ENCODE measurements around the gene EMILIN1.

The EMILIN1 gene

GRCh38 chr2:27078267-27079194 lies at the start of gene EMILIN1:
EMILIN1 (plus strand) TSS chr2:27078615; CDS start chr2:27079066, 451 bp downstream.
- DNase-seq: no peak

DNA sequence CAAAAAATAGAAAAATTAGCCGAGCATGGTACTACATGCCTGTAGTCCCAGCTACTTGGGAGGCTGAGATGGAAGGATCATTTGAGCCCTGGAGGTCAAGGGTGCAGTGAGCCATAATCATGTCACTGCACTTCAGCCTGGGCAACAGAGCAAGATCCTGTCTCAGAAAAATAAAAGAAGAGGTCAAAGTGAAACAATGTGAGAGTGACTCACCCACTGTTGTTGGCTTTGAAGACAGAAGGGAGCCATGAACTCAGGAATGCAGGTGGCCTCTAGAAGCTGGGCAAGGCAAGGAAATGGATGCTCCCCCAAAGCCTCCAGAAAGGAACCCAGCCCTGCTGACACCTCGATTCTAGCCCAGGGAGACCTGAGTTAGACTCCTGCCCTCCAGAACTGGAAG lies 49.4 kb upstream of the EMILIN1 start:
- DNase-seq: no peak

DNA sequence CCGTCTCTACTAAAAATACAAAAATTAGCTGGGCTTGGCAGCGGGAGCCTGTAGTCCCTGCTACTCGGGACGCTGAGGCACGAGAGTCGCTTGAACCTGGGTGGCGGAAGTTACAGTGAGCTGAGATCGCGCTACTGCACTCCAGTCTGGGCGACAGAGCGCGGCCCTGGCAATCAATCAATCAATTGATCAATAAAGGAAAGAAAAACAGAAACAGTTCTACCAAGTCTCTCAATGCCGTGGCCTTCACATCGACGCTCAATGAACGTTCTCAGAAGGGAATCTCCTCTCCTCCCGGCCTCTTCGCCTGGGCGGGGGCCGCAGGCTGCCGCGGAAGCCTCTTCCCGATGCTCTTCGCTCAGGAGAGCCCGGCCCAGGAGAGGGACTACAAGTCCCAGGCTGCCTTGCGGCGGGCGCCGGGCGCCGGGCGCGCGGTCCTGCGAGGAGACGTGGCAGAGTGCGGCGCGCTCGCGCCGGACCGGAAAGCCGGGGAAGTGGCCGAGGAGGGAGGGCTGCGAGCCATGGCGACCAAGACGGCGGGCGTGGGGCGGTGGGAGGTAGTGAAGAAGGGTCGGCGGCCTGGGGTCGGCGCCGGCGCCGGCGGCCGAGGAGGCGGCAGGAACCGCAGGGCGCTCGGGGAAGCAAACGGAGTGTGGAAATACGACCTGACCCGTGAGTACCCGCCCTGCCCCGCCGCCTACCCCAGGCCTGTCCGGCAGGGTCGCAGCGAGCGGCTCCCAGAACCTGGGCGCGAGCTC lies 45.7 kb upstream of the EMILIN1 start, which contains the start of gene TMEM214:
TSS of gene TMEM214 (plus strand) at position 471 of the 758 bp plus-strand sequence. CDS start at position 522, 51 bp downstream.
- DNase-seq: peak; percentile 84

GRCh38 chr2:27033253-27033852 lies 45.1 kb upstream of the EMILIN1 start:
- no peak for DNase-seq

- no peak for DNase-seq
Measured at GRCh38 chr2:27038012-27038411, 40.4 kb upstream of the EMILIN1 start.

GRCh38 chr2:27038631-27039339 lies 39.6 kb upstream of the EMILIN1 start:
- DNase-seq: no peak

DNA sequence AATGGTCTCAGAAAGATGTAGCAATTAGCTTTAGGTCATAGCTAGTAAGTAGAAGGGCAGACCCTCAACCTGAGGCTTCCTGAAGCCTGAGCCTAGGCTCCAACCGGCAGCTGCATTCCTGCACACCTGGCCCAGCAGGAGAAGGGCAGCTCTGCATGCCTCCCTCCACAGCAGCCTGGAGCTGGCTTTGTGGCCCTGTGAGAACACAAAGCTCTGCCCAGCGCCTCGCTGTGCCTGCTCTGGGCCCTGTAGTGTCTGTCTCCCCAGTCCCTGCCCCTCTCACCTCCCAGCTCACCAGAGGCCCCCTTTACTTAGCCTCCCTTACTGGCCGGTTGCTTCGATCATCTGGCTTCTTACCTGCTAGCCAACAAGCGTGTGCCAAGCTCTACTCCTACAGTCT lies 39.0 kb upstream of the EMILIN1 start:
- DNase-seq: no peak

- no peak for DNase-seq
Measured at GRCh38 chr2:27039871-27040270, 38.5 kb upstream of the EMILIN1 start.

GRCh38 chr2:27040282-27040681 lies 38.1 kb upstream of the EMILIN1 start:
- DNase-seq: no peak

- no peak for DNase-seq
Measured at GRCh38 chr2:27041752-27042151, 36.7 kb upstream of the EMILIN1 start.

GRCh38 chr2:27042159-27042661 lies 36.2 kb upstream of the EMILIN1 start:
- DNase-seq: no peak

- no peak for DNase-seq
Measured at GRCh38 chr2:27042985-27043634, 35.3 kb upstream of the EMILIN1 start.

GRCh38 chr2:27049422-27050280 lies 28.8 kb upstream of the EMILIN1 start:
- peak; percentile 59 for DNase-seq

- DNase-seq: peak; percentile 86
Measured at GRCh38 chr2:27050281-27050995, 28.0 kb upstream of the EMILIN1 start.

DNA sequence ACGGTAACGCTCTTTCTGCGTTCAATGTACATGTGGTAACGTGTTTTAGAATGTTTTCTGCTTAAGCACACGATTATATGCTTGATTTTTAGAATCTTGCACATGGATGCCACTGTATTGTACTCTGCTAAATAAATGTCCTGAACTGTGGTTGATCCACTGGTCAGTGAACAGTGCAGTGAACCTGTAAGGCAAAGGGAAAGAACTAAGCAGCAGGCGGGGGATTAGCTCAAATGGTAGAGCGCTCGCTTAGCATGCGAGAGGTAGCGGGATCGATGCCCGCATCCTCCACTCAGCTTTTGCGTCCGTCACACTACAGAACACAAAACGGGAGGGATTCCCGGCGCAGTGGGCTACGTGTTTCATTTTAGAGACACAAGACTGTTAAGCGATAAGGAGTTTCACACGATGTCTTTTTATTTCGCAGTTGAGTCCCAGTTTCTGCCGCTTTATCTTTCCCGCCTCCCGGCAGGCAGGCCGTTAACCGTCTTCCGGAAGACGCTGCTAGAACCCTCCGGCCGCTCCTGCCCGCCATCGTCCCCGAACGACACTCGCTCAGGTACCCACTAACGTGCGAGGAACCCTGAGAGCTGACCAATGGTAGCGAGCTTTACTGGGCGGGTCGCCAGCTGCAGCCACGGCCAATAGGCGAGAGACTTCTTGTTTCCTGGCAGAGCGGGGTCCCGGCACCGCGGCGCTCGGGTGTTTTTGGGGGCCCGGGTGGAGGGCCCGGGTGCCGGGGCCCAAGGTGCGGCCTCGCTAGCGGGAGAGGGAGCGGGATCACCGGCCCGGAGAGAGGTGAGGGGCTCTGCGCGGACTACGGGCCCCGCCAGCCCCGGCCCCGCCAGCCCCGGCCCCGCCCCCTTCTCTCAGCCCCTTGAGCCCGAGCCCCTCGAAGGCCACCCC lies 27.2 kb upstream of the EMILIN1 start, which contains the start of gene AGBL5:
TSS of gene AGBL5 (plus strand) at position 673 of the 906 bp plus-strand sequence. CDS start 1,291 bp downstream, outside the sequence.
- DNase-seq: peak; percentile 95

DNA sequence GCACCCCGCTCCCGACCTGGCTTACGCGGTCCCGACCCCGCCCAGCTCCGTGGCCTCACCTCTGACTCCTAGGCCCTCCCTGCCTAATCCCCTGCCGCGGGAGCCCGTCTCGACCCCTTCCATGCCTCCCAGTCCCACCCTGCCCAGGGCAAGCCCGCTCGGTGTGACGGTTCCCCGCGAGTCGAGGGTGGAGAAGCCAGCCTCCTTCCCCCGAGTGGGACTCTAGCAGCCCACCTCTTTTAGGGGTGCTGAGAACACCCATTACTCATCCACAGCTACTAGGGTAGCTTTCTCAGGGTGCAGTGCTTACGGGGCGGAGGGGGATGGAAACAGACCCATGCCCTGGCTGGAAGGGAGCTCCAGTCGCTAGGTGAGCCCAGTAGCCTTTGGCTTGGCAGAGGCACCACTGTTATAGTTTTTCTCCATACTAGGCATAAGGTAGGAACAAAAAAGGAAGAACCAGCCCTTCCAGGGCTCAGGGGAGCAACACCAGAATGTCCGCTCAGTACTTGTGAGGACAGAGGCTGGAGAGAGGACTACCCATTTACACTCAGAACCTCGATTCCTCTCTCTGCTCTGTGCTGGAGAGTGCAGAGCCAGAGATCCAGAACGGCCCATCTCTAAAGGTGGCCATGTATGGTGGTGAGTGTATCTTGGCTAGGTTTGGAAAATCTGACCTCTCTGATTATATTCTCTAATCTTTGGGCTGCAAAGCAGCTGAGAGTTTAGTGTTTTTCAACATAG lies 26.3 kb upstream of the EMILIN1 start:
- DNase-seq: no peak

DNA sequence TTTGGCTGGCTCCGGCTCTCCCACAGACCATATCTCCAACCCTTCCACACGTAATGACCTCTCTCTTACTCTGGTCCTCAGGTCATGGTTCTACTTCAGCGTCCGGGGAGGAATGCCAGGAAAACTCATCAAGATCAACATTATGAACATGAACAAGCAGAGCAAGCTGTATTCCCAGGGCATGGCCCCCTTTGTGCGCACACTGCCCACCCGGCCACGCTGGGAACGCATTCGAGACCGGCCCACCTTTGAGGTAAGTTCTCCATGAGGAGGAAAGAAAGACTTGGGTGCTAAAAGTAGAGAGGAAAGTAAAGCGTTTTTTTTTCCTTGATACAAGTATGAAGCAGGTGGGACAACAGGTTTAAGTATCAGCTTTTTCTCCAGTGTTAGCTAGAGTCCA lies 25.1 kb upstream of the EMILIN1 start:
- no peak for DNase-seq

- DNase-seq: no peak
Measured at GRCh38 chr2:27053776-27054175, 24.6 kb upstream of the EMILIN1 start.

Data from CD4-positive, alpha-beta T cell treated with Interleukin-6 for 4 hours (primary cell).